H1 (cell line): ENCODE data around the gene FOXL2NB.

Source experiments
- EZH2 ChIP-seq: fragments of 200-600 bp; sonication (generic); IDR thresholded peaks from 2 replicates; pipeline ENCODE4 v1.7.1; 2012; ENCODE audit warnings: low read depth, mild to moderate bottlenecking, moderate library complexity, low read length, inconsistent platforms; ENCODE audit not compliant: severe bottlenecking
- KDM1A ChIP-seq: fragments of 200-600, 300-600 bp; sonication (generic); IDR thresholded peaks from 2 replicates; pipeline ENCODE4 v1.7.1; 2016; ENCODE audit warnings: mild to moderate bottlenecking, low read length, borderline replicate concordance
- POLR2A ChIP-seq, 2 experiments: IDR thresholded peaks; 1 replicate in 1 of 2; 2 replicates in 1 of 2; pipeline ENCODE4 v1.6.1; 2011; ENCODE audit warnings: low read depth in 2 of 2, low read length in 2 of 2, mild to moderate bottlenecking in 2 of 2; ENCODE audit errors: control extremely low read depth in 1 of 2
- POLR2AphosphoS5 ChIP-seq: IDR thresholded peaks from 2 replicates; pipeline ENCODE4 v1.6.1; 2011; ENCODE audit warnings: low read depth, low read length
- RBBP5 ChIP-seq: IDR thresholded peaks from 2 replicates; pipeline ENCODE4 v1.7.1; 2012; ENCODE audit warnings: low read depth, mild to moderate bottlenecking, inconsistent platforms, low read length, moderate library complexity, borderline replicate concordance
- RFX5 ChIP-seq: IDR thresholded peaks from 2 replicates; pipeline ENCODE4 v1.6.1; 2011; ENCODE audit warnings: low read depth, low read length, improper control_type of control experiment, borderline replicate concordance
- RNF2 ChIP-seq: fragments of 200-900, 300-1000 bp; sonication (generic); IDR thresholded peaks from 2 replicates; pipeline ENCODE4 v1.7.1; 2016; ENCODE audit warnings: borderline replicate concordance, low read depth, mild to moderate bottlenecking, antibody characterized with exemption, low read length; ENCODE audit not compliant: poor library complexity, severe bottlenecking; ENCODE audit errors: missing control alignments
- SRF ChIP-seq: IDR thresholded peaks from 2 replicates; pipeline ENCODE4 v1.6.1; 2011; ENCODE audit warnings: mild to moderate bottlenecking, low read depth, low read length, moderate library complexity
- YY1 ChIP-seq: IDR thresholded peaks from 2 replicates; pipeline ENCODE4 v1.6.1; 2011; ENCODE audit warnings: low read depth, mild to moderate bottlenecking, low read length
- TF ChIP-seq, protein P1 (sequence below), 3 experiments: IDR thresholded peaks; 1 replicate in 2 of 3; 2 replicates in 1 of 3; pipeline versions ENCODE4 v1.5.1 to v1.6.1; 2011; ENCODE audit warnings: low read length in 3 of 3, mild to moderate bottlenecking in 3 of 3, inconsistent platforms in 2 of 3, low read depth in 1 of 3, moderate library complexity in 1 of 3; ENCODE audit not compliant: insufficient read depth in 1 of 3; ENCODE audit errors: control extremely low read depth in 1 of 3
- TF ChIP-seq, protein P2 (sequence below): IDR thresholded peaks from 2 replicates; pipeline ENCODE4 v1.6.1; 2011; ENCODE audit warnings: low read depth, mild to moderate bottlenecking, low read length; ENCODE audit not compliant: insufficient read depth

- TF ChIP-seq POLR2AphosphoS5 (no peak), KDM1A (no peak), SRF (no peak), RNF2 (no peak), RFX5 (no peak), EZH2 (no peak), POLR2A (IDR thresholded peaks at IDR 0.05; ENCODE audit: control extremely low read depth in 1 of 2, low read depth in 2 of 2, low read length in 2 of 2) (no peak), YY1 (no peak), RBBP5 (no peak)
- TF ChIP-seq, protein P1, sequence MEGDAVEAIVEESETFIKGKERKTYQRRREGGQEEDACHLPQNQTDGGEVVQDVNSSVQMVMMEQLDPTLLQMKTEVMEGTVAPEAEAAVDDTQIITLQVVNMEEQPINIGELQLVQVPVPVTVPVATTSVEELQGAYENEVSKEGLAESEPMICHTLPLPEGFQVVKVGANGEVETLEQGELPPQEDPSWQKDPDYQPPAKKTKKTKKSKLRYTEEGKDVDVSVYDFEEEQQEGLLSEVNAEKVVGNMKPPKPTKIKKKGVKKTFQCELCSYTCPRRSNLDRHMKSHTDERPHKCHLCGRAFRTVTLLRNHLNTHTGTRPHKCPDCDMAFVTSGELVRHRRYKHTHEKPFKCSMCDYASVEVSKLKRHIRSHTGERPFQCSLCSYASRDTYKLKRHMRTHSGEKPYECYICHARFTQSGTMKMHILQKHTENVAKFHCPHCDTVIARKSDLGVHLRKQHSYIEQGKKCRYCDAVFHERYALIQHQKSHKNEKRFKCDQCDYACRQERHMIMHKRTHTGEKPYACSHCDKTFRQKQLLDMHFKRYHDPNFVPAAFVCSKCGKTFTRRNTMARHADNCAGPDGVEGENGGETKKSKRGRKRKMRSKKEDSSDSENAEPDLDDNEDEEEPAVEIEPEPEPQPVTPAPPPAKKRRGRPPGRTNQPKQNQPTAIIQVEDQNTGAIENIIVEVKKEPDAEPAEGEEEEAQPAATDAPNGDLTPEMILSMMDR (IDR thresholded peaks at IDR 0.05; ENCODE audit: control extremely low read depth in 1 of 3, insufficient read depth in 1 of 3, low read depth in 1 of 3, low read length in 3 of 3), result no peak
- TF ChIP-seq, protein P2, sequence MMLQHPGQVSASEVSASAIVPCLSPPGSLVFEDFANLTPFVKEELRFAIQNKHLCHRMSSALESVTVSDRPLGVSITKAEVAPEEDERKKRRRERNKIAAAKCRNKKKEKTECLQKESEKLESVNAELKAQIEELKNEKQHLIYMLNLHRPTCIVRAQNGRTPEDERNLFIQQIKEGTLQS, result no peak
Measured at GRCh38 chr3:138964923-138965322, 17.9 kb downstream of the FOXL2NB start.
